Kidney (tissue), 14 donors: ENCODE results near the gene MARVELD1. TPM values are rescaled to one million over a fixed set of nuclear protein-coding genes. Genes with fewer than 3 reads are reported as not detected.

ENCODE experiments used
- DNase-seq, 5 donors: peaks; one replicate each; pipeline ENCODE4 v3.0.0-alpha.2; 2013 to 2020
- FAIRE-seq: peaks from 2 replicates; lab custom pipeline; 2012; peaks lifted over from hg19 to GRCh38; lab: Jason Lieb, UNC
- H3K27ac ChIP-seq, 2 donors: one replicate each; pipeline ENCODE4 v1.7.0; 2013; ENCODE audit warnings: low read depth in 2 of 2, low read length in 2 of 2, inconsistent platforms in 1 of 2
- H3K27me3 ChIP-seq: one replicate; pipeline ENCODE4 v1.7.1; 2013; ENCODE audit warnings: low read length, inconsistent platforms; ENCODE audit not compliant: control insufficient read depth, insufficient read depth
- H3K36me3 ChIP-seq, 3 donors: one replicate each; pipeline versions ENCODE4 v1.7.0 to v1.7.1; 2013; ENCODE audit warnings: low read length in 3 of 3, control low read depth in 1 of 3, inconsistent platforms in 1 of 3; ENCODE audit not compliant: insufficient read depth in 3 of 3, control insufficient read depth in 2 of 3
- H3K4me1 ChIP-seq, 3 donors: one replicate each; pipeline versions ENCODE4 v1.7.0 to v1.7.1; 2013; ENCODE audit warnings: low read length in 3 of 3, inconsistent platforms in 1 of 3, low read depth in 1 of 3; ENCODE audit not compliant: control insufficient read depth in 2 of 3, insufficient read depth in 2 of 3
- H3K4me3 ChIP-seq, 3 donors: one replicate each; pipeline versions ENCODE4 v1.7.0 to v1.8.1; 2013; ENCODE audit warnings: low read length in 3 of 3, control low read depth in 1 of 3, inconsistent platforms in 1 of 3
- H3K9ac ChIP-seq, 3 donors: one replicate each; pipeline versions ENCODE4 v1.7.0 to v1.7.1; 2013; ENCODE audit warnings: low read length in 3 of 3, control low read depth in 1 of 3, inconsistent platforms in 1 of 3
- H3K9me3 ChIP-seq, 3 donors: one replicate each; pipeline versions ENCODE4 v1.7.0 to v1.7.1; 2013; ENCODE audit warnings: low read length in 3 of 3, control low read depth in 1 of 3, inconsistent platforms in 1 of 3; ENCODE audit not compliant: control insufficient read depth in 2 of 3, insufficient read depth in 1 of 3
- CTCF ChIP-seq: IDR thresholded peaks from 3 replicates; pipeline ENCODE4 v1.5.1; 2012; ENCODE audit warnings: mild to moderate bottlenecking, moderate library complexity, borderline replicate concordance; ENCODE audit not compliant: insufficient read depth; ENCODE audit errors: extremely low read depth
- intact Hi-C: fragments of 100-400 bp; cut with DNase I; formaldehyde crosslinking; loops from one replicate; pipeline ENCODE4 v1.11.1; 2022
- polyA plus RNA-seq: library from polyadenylated mRNA; stranded (reverse); fragments of 350-450 nt; fragmentation: Illumina TruSeq; extraction: RNeasy Lipid Tissue Mini Kit (QIAGEN cat#74804); gene quantifications from one replicate; pipeline ENCODE4 v1.2.3, GENCODE V29; 2014; ENCODE audit warnings: low read depth, low replicate concordance; ENCODE audit not compliant: insufficient read depth
- total RNA-seq: library from RNA; stranded (reverse); fragmentation: NEBNext Ultra II Directional; extraction: Animal tissue kit (Norgen Biotek cat#: 25700); gene quantifications from one replicate; pipeline ENCODE4 v1.2.1, GENCODE V29; 2021
- donor health status: control.
- donor health status: control.
- donor health status: control.
- donor health status: control.
- donor health status: control.
- donor health status: DM: yes; HTN: yes; CAD: no.
- donor health status: Normal renal cell carcinoma (clear cell type).

MARVELD1 gene
- total and polyA plus RNA-seq, 2 donors from 2014 or later: 8.3 to 43.2 TPM

DNA sequence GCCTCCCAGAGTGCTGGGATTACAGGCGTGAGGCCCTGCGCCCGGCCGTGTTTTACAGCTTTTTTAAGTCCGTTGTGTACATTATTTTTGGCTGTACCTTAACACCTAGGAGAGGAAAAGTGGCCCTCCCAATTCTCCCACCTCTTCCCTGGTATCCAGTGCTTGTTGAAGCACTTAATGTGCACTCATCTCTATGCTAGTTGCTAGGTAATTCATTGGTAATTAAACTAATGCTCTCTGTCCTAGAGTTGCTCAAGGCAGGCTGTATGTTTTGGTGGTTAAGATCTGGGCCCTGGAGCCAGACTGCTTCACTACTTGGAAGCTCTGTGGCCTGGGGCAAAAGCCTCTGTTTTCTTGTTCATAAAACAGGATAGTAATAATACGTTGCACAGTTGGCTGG lies 46.1 kb upstream of the MARVELD1 start:
- no peak for DNase-seq
- H3K36me3 ChIP-seq: peaks cover 6 to 15% (median 10%) of the 10 kb centered on the region in 3 donors

GRCh38 chr10:97669571-97669970 lies 44.0 kb upstream of the MARVELD1 start:
- no peaks in the 10 kb centered on the region for H3K27me3 ChIP-seq
- H3K36me3 ChIP-seq: peaks cover 4 to 19% (median 18%) of the 10 kb centered on the region in 3 donors
- no peak overlapping the region for H3K27ac ChIP-seq
- no peak overlapping the region for H3K4me3 ChIP-seq
- no peak for TF ChIP-seq CTCF
- no peaks in the 10 kb centered on the region for H3K4me1 ChIP-seq
- FAIRE-seq: no peak
- no peaks in the 10 kb centered on the region for H3K9me3 ChIP-seq
- intact Hi-C loops: no loop called here
- no peak for DNase-seq
- no peak overlapping the region for H3K9ac ChIP-seq

More for the DNA sequence above, 46.1 kb upstream of the MARVELD1 start:
- no peaks in the 10 kb centered on the region for H3K27me3 ChIP-seq
- H3K9ac ChIP-seq: no peak overlapping the region
- no peak for FAIRE-seq
- H3K4me3 ChIP-seq: no peak overlapping the region
- H3K4me1 ChIP-seq: no peaks in the 10 kb centered on the region
- no peak for TF ChIP-seq CTCF
- intact Hi-C loops: no loop called here
- H3K9me3 ChIP-seq: no peaks in the 10 kb centered on the region
- H3K27ac ChIP-seq: no peak overlapping the region

- H3K27me3 ChIP-seq: no peaks in the 10 kb centered on the region
- no peak overlapping the region for H3K27ac ChIP-seq
- no peaks in the 10 kb centered on the region for H3K4me1 ChIP-seq
- peaks cover 2 to 26% (median 23%) of the 10 kb centered on the region in 3 donors for H3K36me3 ChIP-seq
- no peak overlapping the region for H3K9ac ChIP-seq
- H3K4me3 ChIP-seq: no peak overlapping the region
- no peaks in the 10 kb centered on the region for H3K9me3 ChIP-seq
- DNase-seq (no peak), FAIRE-seq (no peak)
- no peak for TF ChIP-seq CTCF
- intact Hi-C loops: no loop called here
Observed at GRCh38 chr10:97673736-97674525, 39.6 kb upstream of the MARVELD1 start.
